Measurements from ENCODE around the gene FRG1. TPM values are rescaled to one million over a fixed set of nuclear protein-coding genes. Genes with fewer than 3 reads are reported as not detected.

FRG1 gene
- total and polyA plus RNA-seq, 2 of the 8 experiments (the other 6 are each of a cell fraction or from before 2014, with no cell fraction given): 6.2 to 31.8 TPM

GRCh38 chr4:189941005-189941450 lies 356 bp downstream of the FRG1 start:
- H3K9me3 ChIP-seq (ENCODE audit: insufficient read depth in 2 of 2, low read depth in 1 of 2, low read length in 1 of 2): no peaks in the 10 kb centered on the region
- CTCF ChIA-PET (ENCODE audit: partially characterized antibody): interaction anchor here (0.6 to 0.9 kb wide), 3 partner anchors 89 to 719 kb away, joined by 3 read pairs; no protein-coding TSS in a partner anchor
- POLR2A ChIA-PET (ENCODE audit: partially characterized antibody): no interaction called here
- TF ChIP-seq TCF12 (IDR thresholded peaks at IDR 0.05; ENCODE audit: low read depth, low read length) (no peak), SP2 (IDR thresholded peaks at IDR 0.05; ENCODE audit: low read length) (no peak), TEAD4 (IDR thresholded peaks at IDR 0.05; ENCODE audit: low read depth, low read length) (no peak), EGR1 (IDR thresholded peaks at IDR 0.05; ENCODE audit: borderline replicate concordance, low read depth, low read length) (no peak), PHF8 (conservative IDR thresholded peaks at IDR 0.05; ENCODE audit: low read depth, low read length) (no peak), KDM4A (IDR thresholded peaks at IDR 0.05; ENCODE audit: low read depth, low read length, severe bottlenecking) (no peak), CHD2 (IDR thresholded peaks at IDR 0.05; ENCODE audit: low read length) (no peak), POLR2AphosphoS5 (IDR thresholded peaks at IDR 0.05; ENCODE audit: low read depth, low read length) (no peak), SUZ12 (IDR thresholded peaks at IDR 0.05; ENCODE audit: low read length) (no peak), GTF2F1 (IDR thresholded peaks at IDR 0.05; ENCODE audit: borderline replicate concordance, low read depth, low read length) (no peak)
- TF ChIP-seq, protein P1, sequence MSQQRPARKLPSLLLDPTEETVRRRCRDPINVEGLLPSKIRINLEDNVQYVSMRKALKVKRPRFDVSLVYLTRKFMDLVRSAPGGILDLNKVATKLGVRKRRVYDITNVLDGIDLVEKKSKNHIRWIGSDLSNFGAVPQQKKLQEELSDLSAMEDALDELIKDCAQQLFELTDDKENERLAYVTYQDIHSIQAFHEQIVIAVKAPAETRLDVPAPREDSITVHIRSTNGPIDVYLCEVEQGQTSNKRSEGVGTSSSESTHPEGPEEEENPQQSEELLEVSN (IDR thresholded peaks at IDR 0.05): no peak
- TF ChIP-seq, protein P2, sequence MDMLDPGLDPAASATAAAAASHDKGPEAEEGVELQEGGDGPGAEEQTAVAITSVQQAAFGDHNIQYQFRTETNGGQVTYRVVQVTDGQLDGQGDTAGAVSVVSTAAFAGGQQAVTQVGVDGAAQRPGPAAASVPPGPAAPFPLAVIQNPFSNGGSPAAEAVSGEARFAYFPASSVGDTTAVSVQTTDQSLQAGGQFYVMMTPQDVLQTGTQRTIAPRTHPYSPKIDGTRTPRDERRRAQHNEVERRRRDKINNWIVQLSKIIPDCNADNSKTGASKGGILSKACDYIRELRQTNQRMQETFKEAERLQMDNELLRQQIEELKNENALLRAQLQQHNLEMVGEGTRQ (IDR thresholded peaks at IDR 0.05; ENCODE audit: low read length): no peak

More at GRCh38 chr4:189941005-189941450, 356 bp downstream of the FRG1 start:
- no peak overlapping the region for H3K14ac ChIP-seq (ENCODE audit: insufficient read length)
- peak overlapping the region; percentile 96; the same call in 1 of the 2 replicates for H4K8ac ChIP-seq (ENCODE audit: extremely low read depth, insufficient read depth, low read length)
- peak overlapping the region; percentile 75 for H3K18ac ChIP-seq (ENCODE audit: extremely low read depth, low read length)
- peaks cover 0 to 5% (median 0%) of the 10 kb centered on the region in 4 experiments; a peak in 2 of 8 replicates for H3K36me3 ChIP-seq (ENCODE audit: control insufficient read depth in 2 of 4, insufficient read depth in 4 of 4, low read length in 3 of 4)
- H3K27ac ChIP-seq (ENCODE audit: low read depth, low read length): 0 out of 2 replicates have a peak overlapping the region, but pooled peaks have one; percentile 61
- no peaks in the 10 kb centered on the region for H3K79me1 ChIP-seq (ENCODE audit: low read depth, low read length)
- no peak overlapping the region for H3K23ac ChIP-seq (ENCODE audit: insufficient read length)
- H2AK5ac ChIP-seq (ENCODE audit: low read depth, low read length): no peak overlapping the region
- H3K4me1 ChIP-seq (replicated peaks in 1 of 4; ENCODE audit: control insufficient read depth in 3 of 4, insufficient read depth in 4 of 4, low read length in 3 of 4): peaks cover 0 to 3% (median 0%) of the 10 kb centered on the region in 4 experiments; a peak in 1 of 7 replicates
- peak overlapping the region; percentile 88 for H4K5ac ChIP-seq (ENCODE audit: insufficient read length, low read depth, low read length)
- H4K91ac ChIP-seq (replicated peaks; ENCODE audit: insufficient read length, low read length): no peak overlapping the region
- peak overlapping the region; percentile 89; the same call in 1 of the 2 replicates for H2AFZ ChIP-seq (ENCODE audit: low read length)
- peak overlapping the region; percentile 19 for H3K56ac ChIP-seq (replicated peaks; ENCODE audit: insufficient read length, low read depth, low read length)
- no peak overlapping the region for H2BK12ac ChIP-seq (ENCODE audit: low read depth, low read length)
- no peaks in the 10 kb centered on the region for H4K20me1 ChIP-seq (replicated peaks in 1 of 2; ENCODE audit: control insufficient read depth in 1 of 2, insufficient read depth in 2 of 2, low read length in 2 of 2)
- peak overlapping the region; percentile 84 to 87 for H3K4me2 ChIP-seq (ENCODE audit: insufficient read depth in 1 of 2, low read depth in 2 of 2, low read length in 2 of 2)
- DNase-seq (ENCODE audit: low read depth in 1 of 2, low spot score in 2 of 2) (no peak), FAIRE-seq (no peak)
- WGBS, 2 experiments (ENCODE audit: extremely low coverage in 1 of 2, insufficient coverage in 1 of 2, insufficient read length in 1 of 2, insufficient replicate concordance in 2 of 2, low coverage in 1 of 2, low lambda C conversion rate in 2 of 2, missing lambda C conversion rate in 1 of 2): 4% methylated on average over 24 of the region's 31 CpGs; no CpG with 5 or more reads in 1 of the 2 experiments
- no peak overlapping the region for H2BK20ac ChIP-seq (ENCODE audit: low read length)
- H3K23me2 ChIP-seq (ENCODE audit: low read depth, low read length): peaks cover 5% of the 10 kb centered on the region; the same call in 1 of the 2 replicates
- H2BK15ac ChIP-seq (ENCODE audit: low read length): no peak overlapping the region
- H3K27me3 ChIP-seq (replicated peaks in 1 of 4; ENCODE audit: control insufficient read depth in 3 of 4, extremely low read depth in 1 of 4, insufficient read depth in 3 of 4, low read length in 3 of 4): no peaks in the 10 kb centered on the region
- H2BK120ac ChIP-seq (replicated peaks; ENCODE audit: low read depth, low read length): no peak overlapping the region
- H3K79me2 ChIP-seq (ENCODE audit: control insufficient read depth in 1 of 2, insufficient read depth in 2 of 2, low read length in 2 of 2): peaks cover 0 to 16% of the 10 kb centered on the region in 2 experiments; a peak in 2 of 4 replicates
- no peak overlapping the region for H2BK5ac ChIP-seq (ENCODE audit: low read depth, low read length)
- H3K9ac ChIP-seq (replicated peaks in 1 of 4; ENCODE audit: extremely low read depth in 1 of 4, low read depth in 3 of 4, low read length in 3 of 4): peak overlapping the region; percentile 52 to 78 (median 62); a peak in 5 of 7 replicates
- peak overlapping the region; percentile 85 to 98 (median 92) for H3K4me3 ChIP-seq (ENCODE audit: extremely low read depth in 1 of 4, insufficient read depth in 2 of 4, low read depth in 3 of 4, low read length in 4 of 4)
- no peak overlapping the region for H3K4ac ChIP-seq (replicated peaks; ENCODE audit: insufficient read length, low read depth, low read length)
